GM13976 (cell line): ENCODE results near the gene TSR1.

ENCODE experiments used
- DNase-seq: peaks from one replicate; pipeline ENCODE4 v3.0.0; 2012; ENCODE audit warnings: low spot score
- CTCF ChIP-seq: IDR thresholded peaks from 2 replicates; pipeline ENCODE4 v1.5.1; 2012; ENCODE audit warnings: borderline replicate concordance, mild to moderate bottlenecking; ENCODE audit not compliant: insufficient read depth; ENCODE audit errors: extremely low read depth, missing control alignments, control extremely low read depth
- in situ Hi-C: fragments of 300-500 bp; cut with MboI; formaldehyde crosslinking; loops from one replicate; pipeline ENCODE4 v1.12.0; 2022; ENCODE audit warnings: low sequenced_read_pairs, mixed read lengths, inconsistent platforms; ENCODE audit not compliant: unreplicated experiment

The TSR1 gene

GRCh38 chr17:2357931-2358434, 21.7 kb upstream of the TSR1 start:
- DNase-seq, result no peak
- in situ Hi-C loops, result no loop called here
- TF ChIP-seq CTCF, result no peak

- no peak for TF ChIP-seq CTCF
- in situ Hi-C loops, result no loop called here
- no peak for DNase-seq
These were observed 21.0 kb upstream of the TSR1 start for GRCh38 chr17:2357237-2357636.

- no peak for DNase-seq
- no peak for TF ChIP-seq CTCF
- in situ Hi-C loops, result no loop called here
These were observed 18.1 kb upstream of the TSR1 start for GRCh38 chr17:2354311-2354710.

GRCh38 chr17:2351269-2351668, 15.0 kb upstream of the TSR1 start:
- TF ChIP-seq CTCF, result no peak
- in situ Hi-C loops, result no loop called here
- DNase-seq, result no peak

- in situ Hi-C loops, result no loop called here
- no peak for TF ChIP-seq CTCF
- no peak for DNase-seq
These were observed 11.8 kb upstream of the TSR1 start for GRCh38 chr17:2347805-2348685.

GRCh38 chr17:2346475-2346874, 10.2 kb upstream of the TSR1 start:
- in situ Hi-C loops, result no loop called here
- DNase-seq, result no peak
- no peak for TF ChIP-seq CTCF
